HG03064 (cell line): ENCODE data around the gene TNFSF13.

Experiments
- ATAC-seq: cut with Tn5 transposase; IDR thresholded peaks from one replicate; pipeline ENCODE4 v1.9.1; 2021; ENCODE audit warnings: low read depth; ENCODE audit not compliant: unreplicated experiment

Gene TNFSF13

GRCh38 chr17:7558544-7559319 is at the start of gene TNFSF13:
Gene TNFSF13 (plus strand): TSS chr17:7558750. CDS start chr17:7559040, 290 bp downstream.
- ATAC-seq: no peak

GRCh38 chr17:7508846-7509245 is 49.7 kb upstream of the TNFSF13 start:
- ATAC-seq: no peak

- no peak for ATAC-seq
Observed at GRCh38 chr17:7509937-7510336, 48.6 kb upstream of the TNFSF13 start.

- no peak for ATAC-seq
Observed at GRCh38 chr17:7511108-7511507, 47.4 kb upstream of the TNFSF13 start.

GRCh38 chr17:7512105-7512504 is 46.4 kb upstream of the TNFSF13 start:
- ATAC-seq: no peak

- ATAC-seq: no peak
Observed at GRCh38 chr17:7512824-7513540, 45.6 kb upstream of the TNFSF13 start.

- ATAC-seq: no peak
Observed at GRCh38 chr17:7513850-7514419, 44.6 kb upstream of the TNFSF13 start.

GRCh38 chr17:7515911-7516610 is 42.5 kb upstream of the TNFSF13 start:
- ATAC-seq: no peak

GRCh38 chr17:7523033-7523432 is 35.5 kb upstream of the TNFSF13 start:
- no peak for ATAC-seq

GRCh38 chr17:7528842-7529241 is 29.7 kb upstream of the TNFSF13 start:
- no peak for ATAC-seq

GRCh38 chr17:7530023-7530900 is 28.3 kb upstream of the TNFSF13 start:
- ATAC-seq: no peak

- ATAC-seq: no peak
Observed at GRCh38 chr17:7538050-7538449, 20.5 kb upstream of the TNFSF13 start.

GRCh38 chr17:7538891-7539545 is 19.5 kb upstream of the TNFSF13 start:
- ATAC-seq: no peak

GRCh38 chr17:7541074-7541621 is 17.4 kb upstream of the TNFSF13 start:
- no peak for ATAC-seq

- no peak for ATAC-seq
Observed at GRCh38 chr17:7544911-7545310, 13.6 kb upstream of the TNFSF13 start.

- no peak for ATAC-seq
Observed at GRCh38 chr17:7548585-7549400, 9.8 kb upstream of the TNFSF13 start, which contains the start of gene TNFSF12. Gene TNFSF12 (plus strand): TSS chr17:7549058. CDS start chr17:7549154, 96 bp downstream.

- no peak for ATAC-seq
Observed at GRCh38 chr17:7549401-7550055, 9.0 kb upstream of the TNFSF13 start.

GRCh38 chr17:7550344-7550743 is 8.2 kb upstream of the TNFSF13 start:
- no peak for ATAC-seq
